ENCODE results near the gene RPA3. TPM values are rescaled to one million over a fixed set of nuclear protein-coding genes. Genes with fewer than 3 reads are reported as not detected.

RPA3 gene
- polyA plus RNA-seq, 1 experiment: 9.2 TPM

DNA sequence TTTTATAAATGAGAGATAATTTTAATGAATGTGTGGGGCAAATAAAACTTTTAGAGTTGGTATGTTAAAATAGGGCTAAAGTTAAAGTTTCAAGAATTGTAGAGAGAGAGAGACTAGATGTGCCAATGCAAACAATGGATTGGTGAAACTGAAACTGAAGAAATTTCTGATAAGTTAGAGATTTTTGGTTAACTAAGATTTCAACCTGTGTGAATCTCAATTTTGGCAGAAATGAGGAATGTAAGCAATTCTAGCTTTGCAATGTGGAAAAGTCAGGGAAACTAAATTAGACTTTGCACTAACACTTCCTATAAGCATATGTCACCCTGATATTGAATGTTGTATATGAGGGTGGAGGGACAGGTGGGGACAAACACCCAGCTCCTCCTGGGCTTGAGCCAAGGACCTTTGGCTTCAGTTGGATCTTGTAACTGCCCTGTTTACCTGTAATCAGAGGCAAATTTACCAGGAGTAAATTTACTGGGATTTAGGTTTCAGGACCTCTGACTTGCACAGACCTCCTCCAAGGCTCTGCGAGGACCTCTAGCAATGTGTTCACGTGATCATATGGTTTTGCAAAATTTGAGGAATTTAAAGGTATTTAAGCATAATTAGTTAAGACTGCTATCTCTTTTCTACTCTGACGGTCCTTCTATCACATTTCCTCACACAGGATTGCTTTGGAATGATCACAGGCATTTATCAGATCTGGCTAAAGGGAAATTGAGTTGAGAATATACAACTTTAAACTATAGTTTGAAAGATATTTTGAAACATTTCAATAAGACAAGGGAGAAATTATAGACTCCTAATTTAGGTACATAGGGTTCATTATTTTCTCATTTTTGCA is 33.1 kb upstream of the RPA3 start:
- CTCF ChIA-PET: interaction anchor here (0.9 kb wide), 1 partner anchor 14 kb away, joined by 3 read pairs; no protein-coding TSS in a partner anchor
- POLR2A ChIA-PET: no interaction called here
- H3K4me3 ChIP-seq (ENCODE audit: low read depth, low read length): no peak overlapping the region
- no peaks in the 10 kb centered on the region for H3K36me3 ChIP-seq (ENCODE audit: control insufficient read depth, insufficient read depth, low read length)
- TF ChIP-seq, protein P1, sequence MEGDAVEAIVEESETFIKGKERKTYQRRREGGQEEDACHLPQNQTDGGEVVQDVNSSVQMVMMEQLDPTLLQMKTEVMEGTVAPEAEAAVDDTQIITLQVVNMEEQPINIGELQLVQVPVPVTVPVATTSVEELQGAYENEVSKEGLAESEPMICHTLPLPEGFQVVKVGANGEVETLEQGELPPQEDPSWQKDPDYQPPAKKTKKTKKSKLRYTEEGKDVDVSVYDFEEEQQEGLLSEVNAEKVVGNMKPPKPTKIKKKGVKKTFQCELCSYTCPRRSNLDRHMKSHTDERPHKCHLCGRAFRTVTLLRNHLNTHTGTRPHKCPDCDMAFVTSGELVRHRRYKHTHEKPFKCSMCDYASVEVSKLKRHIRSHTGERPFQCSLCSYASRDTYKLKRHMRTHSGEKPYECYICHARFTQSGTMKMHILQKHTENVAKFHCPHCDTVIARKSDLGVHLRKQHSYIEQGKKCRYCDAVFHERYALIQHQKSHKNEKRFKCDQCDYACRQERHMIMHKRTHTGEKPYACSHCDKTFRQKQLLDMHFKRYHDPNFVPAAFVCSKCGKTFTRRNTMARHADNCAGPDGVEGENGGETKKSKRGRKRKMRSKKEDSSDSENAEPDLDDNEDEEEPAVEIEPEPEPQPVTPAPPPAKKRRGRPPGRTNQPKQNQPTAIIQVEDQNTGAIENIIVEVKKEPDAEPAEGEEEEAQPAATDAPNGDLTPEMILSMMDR (IDR thresholded peaks at IDR 0.05; ENCODE audit: insufficient read depth, low read depth, low read length): no peak
- no peaks in the 10 kb centered on the region for H3K27me3 ChIP-seq (ENCODE audit: control insufficient read depth, insufficient read depth, low read length)
- no peak for DNase-seq (ENCODE audit: low read depth)

DNA sequence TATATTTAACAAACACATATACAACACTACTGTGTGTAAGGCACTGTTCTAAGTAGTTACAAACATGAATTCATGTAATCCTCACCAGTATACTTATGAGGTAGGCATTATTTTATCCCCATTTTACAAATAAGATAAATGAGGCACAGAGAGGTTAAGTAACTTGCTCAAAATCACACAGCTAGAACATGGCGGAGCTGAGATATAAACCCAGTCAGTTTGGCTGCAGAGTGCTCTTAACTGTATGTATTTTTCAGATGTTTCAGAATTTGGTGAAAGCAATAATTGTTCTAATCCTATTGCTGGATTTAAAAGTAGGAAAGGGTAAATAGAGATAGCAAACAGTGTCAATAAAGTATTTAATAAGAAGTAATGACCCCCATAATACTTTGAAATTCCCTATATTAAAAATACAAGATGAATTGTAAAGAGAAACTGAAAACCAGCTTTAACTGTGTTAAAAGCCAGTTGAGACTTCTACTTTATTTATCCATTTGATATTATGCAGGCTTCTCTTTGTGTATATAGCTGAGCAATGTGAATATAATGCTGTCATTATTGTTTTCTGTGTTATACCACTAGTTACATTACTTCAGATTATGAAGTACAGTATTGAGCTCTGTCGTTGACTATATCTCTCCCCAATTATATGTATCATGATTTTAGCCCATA is 32.3 kb upstream of the RPA3 start:
- no peaks in the 10 kb centered on the region for H3K27me3 ChIP-seq (ENCODE audit: control insufficient read depth, insufficient read depth, low read length)
- no peak for DNase-seq (ENCODE audit: low read depth)
- no peaks in the 10 kb centered on the region for H3K36me3 ChIP-seq (ENCODE audit: control insufficient read depth, insufficient read depth, low read length)
- ChIA-PET POLR2A (no interaction called here), CTCF (interaction anchor here (0.9 kb wide), 1 partner anchor 15 kb away, joined by 3 read pairs; no protein-coding TSS in a partner anchor)
- TF ChIP-seq, protein P1 (IDR thresholded peaks at IDR 0.05; ENCODE audit: insufficient read depth, low read depth, low read length): no peak
- no peak overlapping the region for H3K4me3 ChIP-seq (ENCODE audit: low read depth, low read length)

DNA sequence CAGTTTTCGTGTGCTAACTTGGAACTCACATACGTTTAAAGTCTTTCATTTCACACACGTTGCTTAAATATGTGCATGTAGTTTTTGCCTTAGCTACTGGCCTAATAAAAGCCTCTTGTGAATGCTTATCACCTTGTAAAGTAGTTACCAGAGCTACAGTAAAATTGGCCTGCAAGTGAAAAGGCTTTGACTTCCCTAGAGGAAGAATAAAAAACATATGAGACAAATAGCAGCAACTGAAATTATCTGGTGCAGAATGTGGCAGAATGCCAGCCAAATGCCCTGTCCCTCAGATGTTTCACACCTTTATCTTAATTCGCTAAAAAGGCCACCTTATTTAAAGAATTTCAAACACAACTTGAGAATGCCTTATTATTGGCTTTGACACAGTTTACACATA is 28.1 kb upstream of the RPA3 start:
- ChIA-PET CTCF (interaction anchor here (2.1 kb wide), 1 partner anchor 15 kb away, joined by 5 read pairs; no protein-coding TSS in a partner anchor), POLR2A (no interaction called here)
- TF ChIP-seq, protein P1 (IDR thresholded peaks at IDR 0.05; ENCODE audit: insufficient read depth, low read depth, low read length): no peak
- DNase-seq (ENCODE audit: low read depth): no peak
- Histone ChIP-seq H3K36me3 (ENCODE audit: control insufficient read depth, insufficient read depth, low read length) (no peaks in the 10 kb centered on the region), H3K4me3 (ENCODE audit: low read depth, low read length) (no peak overlapping the region), H3K27me3 (ENCODE audit: control insufficient read depth, insufficient read depth, low read length) (no peaks in the 10 kb centered on the region)

DNA sequence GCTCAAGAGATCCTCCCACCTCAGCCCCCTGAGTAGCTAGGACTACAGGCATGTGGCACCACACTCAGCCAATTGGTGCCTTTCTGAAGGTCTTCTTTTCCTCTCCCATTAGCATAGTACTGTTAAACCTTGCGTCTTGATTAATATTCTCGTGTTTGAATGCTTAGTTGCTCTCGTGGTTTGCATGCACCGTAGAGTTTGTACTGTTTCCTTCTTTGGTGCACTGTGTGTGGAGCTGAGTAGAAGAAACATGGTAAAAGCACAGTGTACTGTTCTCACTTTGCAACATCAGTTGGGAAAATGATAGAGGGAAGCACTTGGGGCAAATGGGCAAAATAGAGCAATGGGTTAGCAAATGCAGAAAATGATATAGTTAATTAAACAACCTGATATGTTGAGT is 27.6 kb upstream of the RPA3 start:
- TF ChIP-seq, protein P1 (IDR thresholded peaks at IDR 0.05; ENCODE audit: insufficient read depth, low read depth, low read length): no peak
- no peaks in the 10 kb centered on the region for H3K27me3 ChIP-seq (ENCODE audit: control insufficient read depth, insufficient read depth, low read length)
- no peaks in the 10 kb centered on the region for H3K36me3 ChIP-seq (ENCODE audit: control insufficient read depth, insufficient read depth, low read length)
- DNase-seq (ENCODE audit: low read depth): no peak
- H3K4me3 ChIP-seq (ENCODE audit: low read depth, low read length): no peak overlapping the region
- ChIA-PET CTCF (interaction anchor here (1.4 to 2.1 kb wide), 2 partner anchors 9 to 15 kb away, joined by 4 to 5 read pairs; no protein-coding TSS in a partner anchor), POLR2A (no interaction called here)

DNA sequence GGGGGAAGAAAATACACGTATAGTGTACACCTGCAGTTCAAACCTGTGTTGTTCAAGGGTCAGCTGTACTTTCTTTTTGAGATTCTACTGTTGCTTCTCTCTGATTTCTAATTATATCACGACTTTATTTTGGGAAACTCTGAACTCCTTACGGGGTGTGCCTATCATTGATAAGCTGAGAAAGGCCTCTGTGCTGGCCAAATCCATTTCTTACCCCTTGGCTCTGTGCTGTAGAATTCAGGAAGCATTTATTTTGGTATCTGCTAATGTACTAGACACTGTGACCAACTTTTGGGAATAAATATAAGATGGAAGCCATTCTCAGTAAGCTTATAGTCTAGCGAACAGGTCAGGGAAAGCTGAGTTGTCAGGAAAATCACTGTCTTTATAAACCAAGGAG is 26.9 kb upstream of the RPA3 start:
- DNase-seq (ENCODE audit: low read depth): no peak
- CTCF ChIA-PET: interaction anchor here (1.4 to 2.1 kb wide), 2 partner anchors 10 to 16 kb away, joined by 4 to 5 read pairs; no protein-coding TSS in a partner anchor
- no peaks in the 10 kb centered on the region for H3K36me3 ChIP-seq (ENCODE audit: control insufficient read depth, insufficient read depth, low read length)
- TF ChIP-seq, protein P1 (IDR thresholded peaks at IDR 0.05; ENCODE audit: insufficient read depth, low read depth, low read length): no peak
- H3K4me3 ChIP-seq (ENCODE audit: low read depth, low read length): no peak overlapping the region
- POLR2A ChIA-PET: no interaction called here
- no peaks in the 10 kb centered on the region for H3K27me3 ChIP-seq (ENCODE audit: control insufficient read depth, insufficient read depth, low read length)

Measured in BJ (cell line).